Amygdala (tissue), 56 donors: ENCODE data around the gene CCDC81.
A peak's percentile ranks its signal among the peaks of the same experiment; 100 is the strongest.

Experiments used
- DNase-seq, 56 donors: peaks; one replicate each; lab custom pipeline; 2025; lab: John Stamatoyannopoulos, UW

CCDC81 gene

GRCh38 chr11:86460461-86461385, 86.0 kb downstream of the CCDC81 start:
- peak in 6 of 56 donors; percentile 7 to 52 (median 42) for DNase-seq

GRCh38 chr11:86461892-86462291, 87.2 kb downstream of the CCDC81 start:
- DNase-seq = no peak

- no peak for DNase-seq
Measured at GRCh38 chr11:86463120-86463519, 88.4 kb downstream of the CCDC81 start.

DNA sequence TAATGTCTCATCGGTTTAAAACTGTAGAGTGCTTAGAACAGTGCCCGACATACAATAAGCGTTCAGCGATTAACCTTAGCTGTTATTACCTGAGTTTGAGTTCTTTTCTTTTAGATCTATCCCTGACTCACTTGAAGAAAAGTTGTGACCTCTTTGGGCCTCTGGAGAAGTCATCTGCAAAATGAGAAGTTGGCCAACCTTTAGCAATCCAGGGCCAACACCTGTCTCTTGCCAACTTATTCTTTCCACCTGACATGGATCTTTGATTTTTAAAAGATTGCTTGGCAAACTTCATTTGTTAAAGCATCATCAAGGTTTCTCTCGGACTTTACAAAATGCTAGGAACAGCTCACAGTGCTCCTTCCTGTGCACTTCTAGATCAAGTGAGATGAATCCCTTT, 89.3 kb downstream of the CCDC81 start:
- DNase-seq = no peak

DNA sequence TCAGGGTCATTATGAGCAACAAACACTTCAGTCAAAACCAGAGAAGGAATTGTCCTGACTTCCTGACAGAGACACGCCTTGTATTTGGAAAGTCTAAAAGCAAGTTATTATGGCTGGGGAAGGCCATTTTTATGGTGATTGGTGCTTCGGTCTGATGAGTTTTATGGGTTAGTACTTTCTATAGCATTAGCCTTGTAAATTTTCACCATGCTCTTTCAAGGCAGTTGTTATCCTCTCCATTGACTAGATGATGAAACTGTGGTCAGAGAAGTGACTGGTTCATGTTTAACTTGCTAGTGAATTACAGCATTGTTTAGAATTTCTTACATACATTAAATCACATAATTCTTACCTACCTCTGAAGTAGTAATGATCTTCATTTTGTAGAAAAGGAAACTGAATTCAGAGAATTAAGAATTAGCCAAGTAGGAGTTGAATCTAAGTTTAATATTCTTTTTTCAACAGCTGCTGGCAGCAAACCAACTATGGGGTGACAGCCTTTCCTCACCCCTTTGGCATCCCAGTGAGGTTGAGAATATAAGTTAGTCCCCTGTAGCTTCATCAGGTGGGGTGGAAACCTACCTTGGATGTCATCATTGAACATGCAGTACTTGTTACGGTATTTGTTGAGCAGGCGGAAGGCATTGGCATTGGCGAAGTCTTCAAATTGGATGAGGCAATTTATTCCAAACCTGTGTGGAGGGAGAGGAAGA, 90.0 kb downstream of the CCDC81 start:
- no peak for DNase-seq

GRCh38 chr11:86468169-86468568, 93.5 kb downstream of the CCDC81 start:
- DNase-seq = no peak

- no peak for DNase-seq
Measured at GRCh38 chr11:86469491-86470388, 95.1 kb downstream of the CCDC81 start.
